MG63 (cell line): ENCODE measurements around the gene JUND. TPM values are rescaled to one million over a fixed set of nuclear protein-coding genes. Genes with fewer than 3 reads are reported as not detected.

Source experiments
- DNase-seq: peaks from one replicate; pipeline ENCODE4 v3.0.0-alpha.2; 2020
- H3K27me3 ChIP-seq: fragments of 250-450 bp; sonication (Bioruptor Pico); 2 replicates; pipeline ENCODE4 v1.5.1; 2020; ENCODE audit warnings: mild to moderate bottlenecking, moderate library complexity
- H3K36me3 ChIP-seq: fragments of 250-450 bp; sonication (Bioruptor Pico); 2 replicates; pipeline ENCODE4 v1.5.1; 2020; ENCODE audit warnings: mild to moderate bottlenecking, moderate library complexity
- H3K4me3 ChIP-seq: fragments of 250-450 bp; sonication (Bioruptor Pico); 2 replicates; pipeline ENCODE4 v1.5.1; 2020; ENCODE audit warnings: mild to moderate bottlenecking, moderate library complexity
- H3K9me3 ChIP-seq: fragments of 250-450 bp; sonication (Bioruptor Pico); 2 replicates; pipeline ENCODE4 v1.5.1; 2020; ENCODE audit warnings: mild to moderate bottlenecking, moderate library complexity
- total RNA-seq: library from RNA; depleted of rRNA; stranded (reverse); fragments of >200 nt; shearing (Covaris generic); gene quantifications from 2 replicates; pipeline ENCODE4 v1.2.3, GENCODE V29; 2014; ENCODE audit warnings: low replicate concordance

The JUND gene
- total RNA-seq, 1 experiment from 2014 or later, result 102 TPM

DNA sequence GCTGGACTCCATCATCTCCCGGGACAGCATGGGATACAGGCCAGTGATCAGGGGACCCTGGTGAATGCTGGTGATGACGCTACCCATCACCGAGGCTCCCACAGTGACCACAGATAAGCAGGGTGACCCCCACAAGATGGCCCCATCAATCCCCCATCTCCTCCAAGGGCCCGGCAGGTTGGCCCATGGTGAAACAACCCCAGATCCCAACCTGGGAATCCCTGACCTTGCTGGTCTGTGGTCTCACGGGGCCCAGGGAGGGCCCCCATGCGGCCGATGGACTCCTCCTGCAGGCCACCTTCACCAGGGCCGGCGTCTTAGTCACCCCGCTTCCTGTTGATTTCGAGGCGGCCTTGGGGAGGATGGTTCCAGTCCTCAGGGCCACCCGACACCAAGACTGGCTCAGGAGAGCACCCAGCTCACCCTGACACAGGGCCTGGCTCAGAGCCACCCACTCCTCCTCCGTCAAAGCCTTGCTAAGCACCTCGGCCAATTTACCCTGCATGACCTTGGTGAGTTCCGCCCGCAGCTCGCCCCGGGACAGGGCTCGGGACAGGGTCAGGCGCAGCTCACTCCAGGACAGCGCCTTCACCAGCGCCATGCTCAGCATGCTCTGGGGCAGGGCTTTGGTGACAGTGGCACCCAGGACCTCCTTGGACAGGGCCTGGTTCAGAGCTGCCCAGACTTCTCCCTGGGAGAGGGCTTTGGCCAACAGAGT is 17.1 kb downstream of the JUND start:
- H3K36me3 ChIP-seq, result peaks cover 2% of the 10 kb centered on the region; the same call in 1 of the 2 replicates
- no peaks in the 10 kb centered on the region for H3K27me3 ChIP-seq
- no peak for DNase-seq
- no peaks in the 10 kb centered on the region for H3K9me3 ChIP-seq
- H3K4me3 ChIP-seq, result no peak overlapping the region

DNA sequence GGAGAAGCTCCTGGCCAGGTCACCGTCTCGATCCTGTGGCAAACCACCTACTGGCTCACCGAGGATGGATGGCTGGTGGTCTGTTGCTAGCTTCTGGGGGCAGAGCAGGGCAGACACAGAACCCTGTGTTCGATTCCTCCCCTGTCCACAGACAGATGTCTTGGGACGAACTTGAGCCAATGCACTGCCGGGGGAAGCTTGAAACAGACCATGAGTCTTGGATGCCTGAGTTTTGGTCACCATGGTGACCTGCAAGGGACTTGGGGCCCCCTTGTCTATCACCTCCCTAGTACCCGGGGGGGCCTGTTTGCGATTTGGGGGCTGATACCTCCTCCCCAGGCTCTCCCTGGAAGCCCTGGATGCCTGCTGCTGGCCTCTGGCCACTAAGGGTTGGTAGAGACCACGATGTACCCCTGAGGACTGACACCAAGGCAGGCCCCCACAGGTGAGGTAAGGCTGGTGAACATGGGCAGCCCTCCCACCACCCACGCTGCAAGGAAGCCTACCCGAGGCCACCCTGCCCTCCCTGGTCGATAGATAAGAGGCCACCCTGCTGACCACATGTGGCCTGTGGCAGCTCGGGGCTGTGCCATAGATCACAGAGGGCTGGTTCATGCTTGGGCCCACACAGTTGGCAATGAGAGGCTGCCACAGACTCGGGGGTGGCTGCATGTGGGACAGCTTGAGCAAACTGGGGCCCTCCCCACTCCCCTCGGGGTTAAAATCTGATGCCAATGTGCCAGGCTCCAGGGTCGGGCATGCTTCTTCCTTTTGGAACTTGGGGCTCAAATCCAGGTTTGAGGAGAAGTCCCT is 17.9 kb downstream of the JUND start:
- H3K36me3 ChIP-seq, result peaks cover 2% of the 10 kb centered on the region; the same call in 1 of the 2 replicates
- no peak overlapping the region for H3K4me3 ChIP-seq
- no peaks in the 10 kb centered on the region for H3K9me3 ChIP-seq
- no peaks in the 10 kb centered on the region for H3K27me3 ChIP-seq
- no peak for DNase-seq

- H3K36me3 ChIP-seq, result peaks cover 2% of the 10 kb centered on the region; the same call in 1 of the 2 replicates
- H3K4me3 ChIP-seq, result no peak overlapping the region
- H3K27me3 ChIP-seq, result no peaks in the 10 kb centered on the region
- H3K9me3 ChIP-seq, result no peaks in the 10 kb centered on the region
- DNase-seq, result no peak
Measured at GRCh38 chr19:18262917-18263316, 18.5 kb downstream of the JUND start.

- no peak for DNase-seq
- H3K4me3 ChIP-seq, result no peak overlapping the region
- H3K36me3 ChIP-seq, result peaks cover 2% of the 10 kb centered on the region; the same call in 1 of the 2 replicates
- H3K27me3 ChIP-seq, result no peaks in the 10 kb centered on the region
- no peaks in the 10 kb centered on the region for H3K9me3 ChIP-seq
Measured at GRCh38 chr19:18262144-18262543, 19.3 kb downstream of the JUND start.

- no peaks in the 10 kb centered on the region for H3K27me3 ChIP-seq
- no peak for DNase-seq
- H3K36me3 ChIP-seq, result no peaks in the 10 kb centered on the region
- no peaks in the 10 kb centered on the region for H3K9me3 ChIP-seq
- no peak overlapping the region for H3K4me3 ChIP-seq
Measured at GRCh38 chr19:18261474-18261873, 19.9 kb downstream of the JUND start.

DNA sequence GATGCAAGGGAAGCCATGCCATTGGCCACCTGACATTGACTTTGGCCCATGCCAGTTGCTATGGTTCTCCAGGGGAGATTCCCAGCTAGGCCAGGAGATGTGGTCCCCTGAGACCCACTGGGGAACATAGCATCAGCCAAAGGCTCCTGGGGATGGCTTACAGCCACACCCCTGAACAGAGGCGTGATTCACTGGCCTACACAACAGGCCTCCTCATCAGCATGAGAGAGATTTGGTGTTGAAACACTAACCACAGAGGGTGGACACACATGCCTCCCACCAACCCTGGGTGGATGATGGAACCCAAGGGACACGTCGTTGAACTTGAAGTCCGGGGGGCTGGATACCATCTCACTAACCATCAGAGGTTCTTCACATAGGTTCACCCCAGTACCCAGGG is 21.5 kb downstream of the JUND start:
- no peak for DNase-seq
- no peaks in the 10 kb centered on the region for H3K27me3 ChIP-seq
- H3K4me3 ChIP-seq, result no peak overlapping the region
- no peaks in the 10 kb centered on the region for H3K36me3 ChIP-seq
- no peaks in the 10 kb centered on the region for H3K9me3 ChIP-seq

DNA sequence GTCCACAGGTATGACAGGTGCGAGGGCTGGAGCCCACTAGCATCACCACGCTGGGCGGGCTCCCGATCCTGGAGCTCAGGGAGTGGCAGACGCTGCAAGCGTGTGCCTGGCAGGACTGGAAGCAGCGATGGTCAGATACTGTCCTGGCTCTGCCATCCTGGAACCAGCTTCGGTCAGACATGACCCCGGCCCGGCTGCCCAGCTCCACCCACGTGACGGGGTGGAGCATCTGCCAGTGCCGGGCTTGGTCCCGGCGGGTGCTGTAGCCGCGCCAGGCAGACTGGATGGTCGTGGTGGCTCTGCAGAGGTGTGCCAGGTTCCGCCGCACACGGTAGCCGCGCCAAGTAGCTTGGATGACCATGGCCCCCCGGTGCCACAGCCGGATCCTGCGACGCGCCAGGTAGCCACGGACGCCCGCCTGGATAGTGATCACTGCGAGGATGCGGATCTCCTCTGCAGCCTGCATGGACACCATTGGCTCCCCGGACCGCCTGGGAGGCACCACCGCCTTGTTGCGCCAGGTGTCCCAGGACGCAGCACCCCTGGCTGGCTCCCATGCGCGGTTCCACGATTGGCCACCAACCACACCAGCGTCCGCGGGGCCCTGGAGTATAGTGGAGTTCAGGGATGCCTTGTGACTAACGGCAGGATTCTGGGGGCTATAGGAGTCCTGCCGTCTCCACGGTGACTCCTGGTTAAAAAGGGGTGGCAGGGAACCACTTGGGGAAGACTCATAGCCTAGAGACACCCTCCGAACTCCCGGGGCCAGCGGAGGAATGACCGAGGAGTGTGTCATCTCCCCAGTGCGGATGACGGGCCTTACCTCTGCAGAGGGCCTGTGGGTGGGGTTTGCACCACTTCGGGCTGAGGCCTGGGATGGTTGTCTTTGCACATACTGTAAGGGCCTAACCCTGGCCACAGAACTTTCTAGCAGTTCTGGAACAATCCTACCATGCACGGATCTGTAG is 23.6 kb downstream of the JUND start:
- Histone ChIP-seq H3K9me3 (no peaks in the 10 kb centered on the region), H3K27me3 (no peaks in the 10 kb centered on the region), H3K36me3 (no peaks in the 10 kb centered on the region), H3K4me3 (no peak overlapping the region)
- no peak for DNase-seq

DNA sequence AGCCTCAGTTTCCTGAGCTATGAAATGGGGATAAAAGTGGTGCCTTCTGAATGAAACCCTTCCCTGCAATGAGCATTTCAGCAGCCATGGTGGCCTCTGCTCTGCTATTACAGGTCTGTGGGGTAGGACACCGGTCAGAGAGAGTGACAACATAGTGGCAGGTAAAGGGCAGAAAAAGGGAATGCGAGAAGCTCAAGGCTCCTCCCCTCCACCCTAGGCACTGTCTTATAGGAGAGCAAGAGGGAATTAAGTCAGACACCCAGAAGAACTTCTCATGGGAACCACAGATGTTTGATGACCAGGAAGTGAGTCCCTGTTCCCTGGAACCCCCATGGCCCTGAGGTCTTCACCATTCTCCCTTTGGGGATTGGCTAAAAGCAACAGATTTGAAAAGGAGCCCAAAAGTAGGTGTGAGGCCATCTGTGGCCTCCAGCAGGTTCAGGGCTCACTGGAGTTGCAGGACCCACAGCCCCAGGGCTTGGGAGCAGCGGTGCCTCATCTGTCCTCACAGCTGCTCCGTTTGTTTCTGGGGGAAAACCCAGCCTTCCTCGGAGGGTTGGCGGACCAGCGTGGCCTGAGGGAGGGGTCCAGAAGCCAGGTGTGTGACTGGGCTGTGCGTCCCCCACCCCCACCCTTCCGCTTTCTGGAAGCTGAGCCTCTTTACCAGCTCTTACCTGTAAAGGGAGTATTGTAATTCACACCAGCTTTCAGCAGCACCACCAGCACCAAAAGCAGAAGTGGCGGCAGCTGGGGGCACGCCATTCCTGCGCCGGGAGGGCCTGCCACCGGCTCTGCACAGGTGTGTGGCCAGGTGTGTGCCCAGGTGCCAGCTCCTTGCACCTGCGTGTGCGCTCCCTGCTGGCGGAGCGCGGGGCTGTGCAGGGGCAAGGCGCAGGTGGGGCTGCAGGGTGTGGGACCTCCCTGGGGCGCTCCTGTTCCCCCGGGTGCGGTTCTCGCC is 26.6 kb downstream of the JUND start:
- H3K36me3 ChIP-seq, result no peaks in the 10 kb centered on the region
- DNase-seq, result no peak
- H3K27me3 ChIP-seq, result no peaks in the 10 kb centered on the region
- no peak overlapping the region for H3K4me3 ChIP-seq
- no peaks in the 10 kb centered on the region for H3K9me3 ChIP-seq

GRCh38 chr19:18253716-18254115 is 27.7 kb downstream of the JUND start:
- Histone ChIP-seq H3K36me3 (no peaks in the 10 kb centered on the region), H3K4me3 (no peak overlapping the region)
- no peak for DNase-seq

DNA sequence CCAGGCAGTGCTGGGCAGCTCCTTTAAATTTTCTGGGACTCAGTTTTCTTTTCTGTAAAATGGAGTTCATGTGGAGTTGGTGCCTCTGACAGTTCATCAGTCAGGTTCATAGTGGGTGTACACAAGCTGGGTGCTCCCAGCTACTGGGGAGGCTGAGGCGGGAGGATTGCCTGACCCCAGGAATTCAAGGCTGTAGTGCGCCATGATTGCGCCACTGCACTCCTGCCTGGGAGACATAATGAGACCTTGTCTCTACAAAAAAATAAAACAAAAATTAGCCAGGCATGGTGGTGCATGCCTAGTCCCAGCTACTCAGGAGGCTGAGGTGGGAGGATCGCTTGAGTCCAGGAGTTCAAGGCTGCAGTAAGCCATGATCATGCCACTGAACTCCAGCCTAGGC is 28.3 kb downstream of the JUND start:
- Histone ChIP-seq H3K36me3 (no peaks in the 10 kb centered on the region), H3K4me3 (no peak overlapping the region), H3K27me3 (no peaks in the 10 kb centered on the region), H3K9me3 (no peaks in the 10 kb centered on the region)
- no peak for DNase-seq

More at GRCh38 chr19:18253716-18254115, 27.7 kb downstream of the JUND start:
- Histone ChIP-seq H3K27me3 (no peaks in the 10 kb centered on the region), H3K9me3 (no peaks in the 10 kb centered on the region)

DNA sequence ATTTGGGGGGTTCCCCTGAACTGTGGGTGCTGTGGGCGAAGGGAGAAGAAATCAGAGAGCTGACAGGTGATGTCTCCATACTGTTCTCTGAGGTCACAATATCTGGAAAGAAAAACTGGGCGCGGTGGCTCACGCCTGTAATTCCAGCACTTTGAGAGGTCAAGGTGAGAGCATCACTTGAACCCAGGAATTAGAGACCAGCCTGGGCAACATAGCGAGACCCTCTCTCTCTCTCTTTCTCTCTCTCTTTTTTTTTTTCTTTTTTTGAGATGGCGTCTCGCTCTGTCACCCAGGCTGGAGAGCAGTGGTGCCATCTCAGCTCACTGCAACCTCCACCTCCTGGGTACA is 29.1 kb downstream of the JUND start:
- Histone ChIP-seq H3K9me3 (no peaks in the 10 kb centered on the region), H3K27me3 (no peaks in the 10 kb centered on the region), H3K36me3 (no peaks in the 10 kb centered on the region), H3K4me3 (no peak overlapping the region)
- DNase-seq, result no peak

- Histone ChIP-seq H3K36me3 (no peaks in the 10 kb centered on the region), H3K27me3 (no peaks in the 10 kb centered on the region), H3K4me3 (no peak overlapping the region), H3K9me3 (no peaks in the 10 kb centered on the region)
- peak; percentile 46 for DNase-seq
Measured at GRCh38 chr19:18251587-18252369, 29.6 kb downstream of the JUND start.

DNA sequence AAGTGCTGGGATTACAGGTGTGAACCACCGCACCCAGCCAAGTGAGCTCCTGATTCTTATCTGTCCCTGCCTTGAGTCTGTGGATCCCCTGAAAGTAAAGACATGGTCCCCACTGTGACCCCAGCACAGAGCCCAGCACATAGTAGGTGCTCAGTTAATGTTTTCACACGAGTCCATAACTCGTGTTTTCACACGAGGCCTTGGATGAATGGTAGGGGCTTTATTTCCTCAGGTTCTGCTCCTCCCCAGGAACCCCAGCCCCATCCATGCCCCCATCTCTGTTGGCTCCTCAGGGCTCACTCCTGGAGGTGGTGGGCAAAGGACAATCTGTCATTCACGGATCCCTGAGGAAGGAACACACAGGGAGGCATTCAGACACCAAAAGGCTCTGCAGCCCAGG is 31.6 kb downstream of the JUND start:
- Histone ChIP-seq H3K36me3 (no peaks in the 10 kb centered on the region), H3K9me3 (no peaks in the 10 kb centered on the region), H3K4me3 (no peak overlapping the region), H3K27me3 (no peaks in the 10 kb centered on the region)
- no peak for DNase-seq

DNA sequence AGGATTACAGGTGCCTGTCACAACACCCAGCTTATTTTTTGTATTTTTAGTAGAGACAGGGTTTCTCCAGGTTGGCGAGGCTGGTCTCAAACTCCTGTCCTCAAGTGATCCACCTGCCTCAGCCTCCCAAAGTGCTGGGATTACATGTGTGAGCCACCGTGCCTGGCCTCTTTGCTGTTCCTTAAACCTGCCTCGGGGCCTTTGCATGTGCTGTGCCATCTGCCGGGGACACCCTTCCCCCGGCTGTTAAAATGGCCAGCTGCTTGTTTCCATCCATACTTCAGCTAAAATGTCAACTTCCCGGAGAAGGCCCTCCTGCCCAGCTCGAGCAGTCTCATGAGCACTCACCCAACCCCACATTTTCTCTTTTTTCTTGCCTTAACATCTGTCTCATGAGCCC is 36.1 kb downstream of the JUND start:
- H3K4me3 ChIP-seq, result no peak overlapping the region

DNA sequence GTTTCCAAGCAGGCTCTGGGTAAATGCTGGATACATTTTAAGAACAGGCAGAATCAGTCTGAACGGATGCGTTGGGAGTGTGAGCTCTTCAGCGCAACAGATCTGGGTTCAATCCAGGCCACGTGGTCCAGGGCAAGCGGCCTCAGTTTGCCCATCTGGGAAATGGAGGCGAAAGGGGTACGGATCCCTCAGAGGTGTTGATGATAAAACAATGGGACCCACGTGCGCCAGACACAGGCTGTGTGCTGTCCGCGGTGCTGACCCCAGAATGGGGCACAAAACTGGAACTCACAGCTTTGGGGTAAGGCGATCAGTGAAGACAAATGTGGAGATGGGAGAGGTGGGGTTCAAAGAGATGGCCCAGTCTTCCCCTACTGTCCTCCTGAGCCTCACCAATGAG is 42.1 kb downstream of the JUND start:
- Histone ChIP-seq H3K4me3 (no peak overlapping the region), H3K9me3 (no peaks in the 10 kb centered on the region), H3K36me3 (no peaks in the 10 kb centered on the region), H3K27me3 (peaks cover 10% of the 10 kb centered on the region)
- DNase-seq, result no peak

More for the DNA sequence above, 36.1 kb downstream of the JUND start:
- H3K36me3 ChIP-seq, result no peaks in the 10 kb centered on the region
- H3K9me3 ChIP-seq, result no peaks in the 10 kb centered on the region
- H3K27me3 ChIP-seq, result no peaks in the 10 kb centered on the region
- no peak for DNase-seq
